Activated T-cell treated with anti-CD3 and anti-CD28 coated beads, Interleukin-2, amount 50 U/mL, for 72 hours (primary cell): ENCODE measurements around the gene ATP8B4. TPM values are rescaled to one million over a fixed set of nuclear protein-coding genes. Genes with fewer than 3 reads are reported as not detected.

Source experiments
- total RNA-seq, 2 donors: library from RNA; stranded (reverse); gene quantifications; one replicate each; pipeline ENCODE4 v1.2.3, GENCODE V29; 2022

ATP8B4 gene
- total RNA-seq, 2 donors from 2014 or later = 14.0 to 21.3 TPM

Other genes with a start within 250 kb of the ATP8B4 start
- gene SLC27A2, start 63.0 kb upstream of the ATP8B4 start, total RNA-seq = 10 to 100 TPM; 27.6 to 33.5 TPM
- 1 to 10 TPM; 1.1 to 1.7 TPM for gene HDC, start 146.5 kb upstream of the ATP8B4 start, total RNA-seq
- gene GABPB1, start 236.0 kb upstream of the ATP8B4 start, total RNA-seq = 10 to 100 TPM; 51.6 to 56.4 TPM